GM12878 (cell line): ENCODE results near the gene RPL3. TPM values are rescaled to one million over a fixed set of nuclear protein-coding genes. Genes with fewer than 3 reads are reported as not detected.

Experiments used
- ATAC-seq: fragments of 200-7000 bp; cut with Tn5 transposase; 3 replicates; pipeline ENCODE4 v1.9.1; 2020; ENCODE audit warnings: mild to moderate bottlenecking, moderate library complexity
- BruUV-seq: library from RNA; stranded (reverse); fragments of 400-500 nt; replicated peaks from 2 replicates; lab custom pipeline; 2021; lab: Mats Ljungman, UMichigan
- CTCF ChIA-PET: fragments of 300-600 bp; sonication (Branson Sonifier 250); formaldehyde crosslinking; extraction: SDS; loops from one replicate; lab custom pipeline; 2021; ENCODE audit warnings: inconsistent platforms; lab: Yijun Ruan, JAX
- POLR2A ChIA-PET: fragments of 350-600 bp; formaldehyde crosslinking; extraction: SDS; loops from one replicate; lab custom pipeline; 2021; ENCODE audit warnings: inconsistent platforms; lab: Charles Lee
- RAD21 ChIA-PET: fragments of 300-600 bp; sonication (Branson Sonifier 250); formaldehyde crosslinking; loops from one replicate; lab custom pipeline; 2023; ENCODE audit warnings: antibody characterized with exemption; ENCODE audit not compliant: unreplicated experiment; lab: Charles Lee
- SMC1A ChIA-PET: fragments of 300-600 bp; sonication (Branson Sonifier 250); formaldehyde crosslinking; loops from one replicate; lab custom pipeline; 2023; ENCODE audit not compliant: unreplicated experiment, uncharacterized antibody; lab: Charles Lee
- DNase-seq: peaks from one replicate; pipeline ENCODE4 v3.0.0-alpha.2; 2011; ENCODE audit warnings: low read depth, low spot score
- FAIRE-seq: peaks from 3 replicates; lab custom pipeline; 2011; peaks lifted over from hg19 to GRCh38; lab: Jason Lieb, UNC
- H2AFZ ChIP-seq: 2 replicates; pipeline ENCODE4 v1.6.0; 2011; ENCODE audit warnings: low read depth, low read length, control low read depth; ENCODE audit not compliant: control insufficient read depth
- H3K27ac ChIP-seq: 2 replicates; pipeline ENCODE4 v1.5.1; 2011; ENCODE audit warnings: control low read depth; ENCODE audit not compliant: control insufficient read depth, insufficient read depth
- H3K27me3 ChIP-seq, 2 experiments: replicated peaks in 1 of 2; 2 replicates each; pipeline versions ENCODE4 v1.6.0 to v1.6.1; 2011; ENCODE audit warnings: low read length in 1 of 2; ENCODE audit not compliant: control insufficient read depth in 2 of 2, insufficient read depth in 2 of 2
- H3K36me3 ChIP-seq, 2 experiments: 2 replicates each; pipeline ENCODE4 v1.5.1; 2011; ENCODE audit warnings: low read length in 1 of 2; ENCODE audit not compliant: control insufficient read depth in 2 of 2, insufficient read depth in 2 of 2
- H3K4me1 ChIP-seq: 2 replicates; pipeline ENCODE4 v1.6.1; 2011; ENCODE audit warnings: mild to moderate bottlenecking, low read length, moderate library complexity, mixed read lengths; ENCODE audit not compliant: control insufficient read depth, insufficient read depth
- H3K4me2 ChIP-seq: 2 replicates; pipeline ENCODE4 v1.6.0; 2011; ENCODE audit warnings: control low read depth; ENCODE audit not compliant: control insufficient read depth, insufficient read depth
- H3K4me3 ChIP-seq: fragments of 200-600 bp; sonication (generic); 2 replicates; pipeline ENCODE4 v1.5.1; 2016
- H3K79me2 ChIP-seq: 2 replicates; pipeline ENCODE4 v1.6.0; 2011; ENCODE audit warnings: low read length; ENCODE audit not compliant: control insufficient read depth, insufficient read depth
- H3K9ac ChIP-seq: 2 replicates; pipeline ENCODE4 v1.8.0; 2011; ENCODE audit warnings: low read length, control low read depth, mixed read lengths; ENCODE audit not compliant: control insufficient read depth, insufficient read depth
- H3K9me3 ChIP-seq: replicated peaks from 3 replicates; pipeline ENCODE4 v1.5.1; 2011; ENCODE audit warnings: mild to moderate bottlenecking, low read length; ENCODE audit not compliant: control insufficient read depth, insufficient read depth
- H4K20me1 ChIP-seq: 2 replicates; pipeline ENCODE4 v1.6.0; 2011; ENCODE audit not compliant: control insufficient read depth, insufficient read depth
- ATF2 ChIP-seq: IDR thresholded peaks from 2 replicates; pipeline ENCODE4 v1.6.1; 2012; ENCODE audit warnings: low read length, inconsistent platforms
- CBFB ChIP-seq: IDR thresholded peaks from 2 replicates; pipeline ENCODE4 v1.6.1; 2016; ENCODE audit warnings: antibody characterized with exemption, low read depth
- CHD1 ChIP-seq: IDR thresholded peaks from 2 replicates; pipeline ENCODE4 v1.6.1; 2012; ENCODE audit warnings: low read depth, low read length, improper control_type of control experiment
- CTCF ChIP-seq, 3 experiments: IDR thresholded peaks in 2 of 3; conservative IDR thresholded peaks in 1 of 3; 2 replicates each; pipeline ENCODE4 v1.5.1; 2011; ENCODE audit warnings: low read depth in 3 of 3, low read length in 3 of 3, mild to moderate bottlenecking in 3 of 3, control low read depth in 2 of 3, moderate library complexity in 2 of 3, inconsistent platforms in 1 of 3, mixed read lengths in 1 of 3; ENCODE audit not compliant: control insufficient read depth in 2 of 3, insufficient read depth in 1 of 3; ENCODE audit errors: extremely low read depth in 1 of 3
- ELK1 ChIP-seq: IDR thresholded peaks from 2 replicates; pipeline ENCODE4 v1.6.1; 2012; ENCODE audit warnings: low read depth, low read length, improper control_type of control experiment
- ESRRA ChIP-seq: IDR thresholded peaks from 2 replicates; pipeline ENCODE4 v1.6.1; 2012; ENCODE audit warnings: mild to moderate bottlenecking, low read length, improper control_type of control experiment
- GABPA ChIP-seq: IDR thresholded peaks from 2 replicates; pipeline ENCODE4 v1.6.1; 2014; ENCODE audit warnings: antibody characterized with exemption, low read depth, mild to moderate bottlenecking, inconsistent platforms
- IRF3 ChIP-seq: fragments of 450-650 bp; IDR thresholded peaks from 2 replicates; pipeline ENCODE4 v1.6.1; 2014; ENCODE audit warnings: mild to moderate bottlenecking
- JUNB ChIP-seq: IDR thresholded peaks from 2 replicates; pipeline ENCODE4 v1.6.1; 2016; ENCODE audit warnings: antibody characterized with exemption, mild to moderate bottlenecking
- NBN ChIP-seq: fragments of 450-650 bp; IDR thresholded peaks from 2 replicates; pipeline ENCODE4 v1.6.1; 2016
- NR2F1 ChIP-seq: fragments of 450-650 bp; conservative IDR thresholded peaks from 2 replicates; pipeline ENCODE4 v1.6.1; 2017; ENCODE audit warnings: mild to moderate bottlenecking
- NRF1 ChIP-seq: conservative IDR thresholded peaks from 2 replicates; pipeline ENCODE4 v1.6.1; 2011; ENCODE audit warnings: mild to moderate bottlenecking, low read depth, low read length, improper control_type of control experiment
- POU2F2 ChIP-seq: IDR thresholded peaks from 3 replicates; pipeline ENCODE4 v1.6.1; 2011; ENCODE audit warnings: low read depth, mild to moderate bottlenecking, low read length, borderline replicate concordance
- SMC3 ChIP-seq: IDR thresholded peaks from 2 replicates; pipeline ENCODE4 v1.6.1; 2011; ENCODE audit warnings: low read length, improper control_type of control experiment, borderline replicate concordance
- TAF1 ChIP-seq: IDR thresholded peaks from 2 replicates; pipeline ENCODE4 v1.6.1; 2011; ENCODE audit warnings: mild to moderate bottlenecking, low read depth, low read length, borderline replicate concordance
- ZBTB33 ChIP-seq: fragments of 450-650 bp; IDR thresholded peaks from 2 replicates; pipeline ENCODE4 v1.6.1; 2017; ENCODE audit warnings: mild to moderate bottlenecking
- WGBS: methylation state at CpG from one replicate; pipeline ENCODE4 v1.1.6; 2016; ENCODE audit warnings: low lambda C conversion rate; ENCODE audit not compliant: insufficient replicate concordance, insufficient coverage; ENCODE audit errors: missing lambda C conversion rate; 5-methylcytosine and 5-hydroxymethylcytosine counted together
- in situ Hi-C: fragments of 300-500 bp; cut with MboI; formaldehyde crosslinking; loops from 9 replicates; pipeline ENCODE4 v1.14.3; 2018; ENCODE audit warnings: mixed read lengths
- intact Hi-C: fragments of 100-400 bp; cut with micrococcal nuclease; formaldehyde crosslinking; loops from one replicate; pipeline ENCODE4 v1.14.2; 2022; ENCODE audit not compliant: unreplicated experiment
- polyA plus RNA-seq, 11 experiments: library from polyadenylated mRNA; depleted of rRNA in 4 of 11; unstranded in 6 of 11; stranded (reverse) in 5 of 11; fragments of >200 nt; fragmentation: Nextera tagmentation in 4 of 11; fragmentation: Illumina TruSeq in 1 of 11; extraction: Ambion mirVana in 4 of 11; extraction: Trizol in 1 of 11; gene quantifications; 1 replicate in 1 of 11; 2 replicates in 10 of 11; pipeline versions ENCODE4 v1.2.1 to v1.2.3, GENCODE V29; 2011 to 2016; ENCODE audit warnings: inconsistent platforms in 2 of 11, missing spikeins in 2 of 11, low read depth in 1 of 11
- total RNA-seq, 4 experiments: library from RNA; depleted of rRNA in 3 of 4; stranded (reverse); fragments of >200 nt in 3 of 4; fragmentation: Illumina TruSeq in 1 of 4; extraction: Trizol in 1 of 4; gene quantifications; 2 replicates each; pipeline versions ENCODE4 v1.2.1 to v1.2.3, GENCODE V29; 2013 to 2021

RPL3 gene
- total and polyA plus RNA-seq, 10 of the 15 experiments (the other 5 are each of a cell fraction or from before 2014, with no cell fraction given) = 1,534 to 6,791 (median 3,992) TPM

- H3K4me3 ChIP-seq = peak overlapping the region; percentile 85
- in situ Hi-C loops = no loop called here
- TF ChIP-seq GABPA (no peak), CBFB (no peak), POU2F2 (no peak), JUNB (no peak), CHD1 (no peak), NBN (no peak), NRF1 (no peak), ATF2 (no peak), SMC3 (peak; percentile 51), TAF1 (no peak), CTCF (IDR thresholded peaks at IDR 0.05 in 2 of 3, conservative IDR thresholded peaks at IDR 0.05 in 1 of 3; ENCODE audit: control insufficient read depth in 2 of 3, extremely low read depth in 1 of 3, insufficient read depth in 1 of 3, low read depth in 3 of 3, low read length in 3 of 3) (peak; percentile 80 to 89 (median 87); a peak in 5 of 6 replicates), ZBTB33 (no peak), NR2F1 (0 out of 2 replicates have a peak, but pooled peaks have one; percentile 19), ELK1 (no peak), IRF3 (no peak), ESRRA (no peak)
Measured at GRCh38 chr22:39316440-39317083, 2.9 kb downstream of the RPL3 start.

More at GRCh38 chr22:39316440-39317083, 2.9 kb downstream of the RPL3 start:
- Histone ChIP-seq H3K79me2 (peaks cover 57% of the 10 kb centered on the region), H3K27me3 (no peaks in the 10 kb centered on the region), H4K20me1 (peaks cover 29% of the 10 kb centered on the region), H3K4me2 (peak overlapping the region; percentile 65), H3K36me3 (peaks cover 51 to 52% of the 10 kb centered on the region in 2 experiments), H2AFZ (no peak overlapping the region), H3K4me1 (peaks cover 29% of the 10 kb centered on the region), H3K9ac (peak overlapping the region; percentile 96), H3K9me3 (no peaks in the 10 kb centered on the region), H3K27ac (0 out of 2 replicates have a peak overlapping the region, but pooled peaks have one; percentile 89)
- ChIA-PET SMC1A (interaction anchor here (0.8 to 5.7 kb wide), 10 partner anchors 12 to 348 kb away, joined by 3 to 70 read pairs (median 4); no protein-coding TSS in a partner anchor), RAD21 (interaction anchor here (0.6 to 7.0 kb wide), 17 partner anchors 11 to 547 kb away, joined by 3 to 76 read pairs (median 5); partner anchors contain the start of genes ATF4, CBX6 and CBX7), CTCF (interaction anchor here (0.6 to 6.9 kb wide), 41 partner anchors 9 to 550 kb away, joined by 3 to 99 read pairs (median 4); partner anchors contain the start of genes APOBEC3C and ATF4), POLR2A (interaction anchor here (0.7 to 2.3 kb wide), 6 partner anchors 13 to 213 kb away, joined by 3 to 12 read pairs (median 4); no protein-coding TSS in a partner anchor)
- intact Hi-C loops = loop anchor here (5.0 to 10.0 kb wide), 3 partner anchors 164 to 552 kb away; partner anchors contain the start of genes CBX6 and CBX7
- ATAC-seq = peak; percentile 60
- FAIRE-seq = no peak
- DNase-seq = peak; percentile 45
- no TSS peak for BruUV-seq
- 50% methylated on average over 17 of the region's 17 CpGs for WGBS
